ENCODE measurements around the gene RNLS.

- TF ChIP-seq CTCF (IDR thresholded peaks at IDR 0.05), result no peak
- no peak for TF ChIP-seq POLR2AphosphoS5 (IDR thresholded peaks at IDR 0.05; ENCODE audit: low read depth, low read length)
- no peak for TF ChIP-seq REST (IDR thresholded peaks at IDR 0.05; ENCODE audit: insufficient read depth in 1 of 2, low read depth in 2 of 2, low read length in 1 of 2)
- TF ChIP-seq SIN3A (IDR thresholded peaks at IDR 0.05; ENCODE audit: borderline replicate concordance, insufficient read depth, low read depth, low read length), result no peak
These were observed 356.2 kb downstream of the RNLS start for GRCh38 chr10:88226891-88227290.

Measured in Panc1 (cell line).